GM21529 (cell line): ENCODE measurements around the gene PLCH1.

ENCODE experiments used
- ATAC-seq: cut with Tn5 transposase; IDR thresholded peaks from one replicate; pipeline ENCODE4 v1.9.1; 2021; ENCODE audit not compliant: unreplicated experiment

PLCH1 gene

DNA sequence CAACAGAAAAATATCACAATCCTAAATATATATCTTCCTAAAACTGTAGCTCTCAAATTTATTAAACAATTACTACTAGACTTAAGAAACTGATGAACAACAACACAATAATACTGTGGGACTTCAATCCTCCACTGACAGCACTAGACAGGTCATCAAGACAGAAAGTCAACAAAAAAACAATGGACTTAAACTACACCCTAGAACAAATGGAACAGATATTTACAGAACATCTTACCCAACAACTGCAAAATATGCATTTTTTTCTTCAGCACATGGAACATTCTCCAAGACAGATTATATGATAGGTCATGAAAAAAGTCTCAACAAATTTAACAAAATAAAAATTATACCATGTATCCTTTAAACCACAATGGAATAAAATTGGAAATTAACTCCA, 133.4 kb downstream of the PLCH1 start:
- no peak for ATAC-seq

- ATAC-seq = no peak
These were observed 135.3 kb downstream of the PLCH1 start for GRCh38 chr3:155609586-155609985.

DNA sequence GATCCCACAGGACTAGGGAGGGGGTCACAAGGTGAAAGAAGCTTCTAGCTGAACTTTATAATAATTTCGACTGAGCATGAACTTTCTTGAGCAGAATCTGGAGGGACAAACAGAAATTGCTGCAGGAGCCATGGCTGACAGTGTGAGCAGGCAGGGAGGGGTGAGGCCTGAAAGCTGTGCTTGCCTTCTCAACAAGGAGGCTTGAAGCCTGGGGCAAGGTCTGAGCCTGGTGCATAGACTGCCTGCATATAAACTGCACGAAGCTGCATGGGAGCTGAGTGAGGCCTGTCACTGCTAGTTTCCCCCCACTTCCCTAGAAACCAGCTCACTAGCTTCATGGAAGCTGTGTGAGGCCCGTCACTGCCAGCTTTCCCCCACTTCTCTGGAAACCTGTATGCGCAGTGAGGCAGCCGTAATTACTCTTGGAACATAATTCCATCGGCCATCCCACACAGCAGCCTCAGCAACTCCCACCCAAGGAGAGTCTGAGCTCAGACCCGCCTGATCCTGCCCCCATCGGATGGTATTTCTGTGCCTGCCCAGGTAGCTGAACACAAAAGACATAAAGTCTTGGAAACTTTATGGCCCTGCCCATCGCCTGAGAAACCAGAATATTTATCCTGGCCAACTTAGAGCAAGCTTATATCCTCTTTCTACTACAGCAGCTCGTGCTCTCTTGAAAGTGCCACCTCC, 136.5 kb downstream of the PLCH1 start:
- ATAC-seq = no peak

DNA sequence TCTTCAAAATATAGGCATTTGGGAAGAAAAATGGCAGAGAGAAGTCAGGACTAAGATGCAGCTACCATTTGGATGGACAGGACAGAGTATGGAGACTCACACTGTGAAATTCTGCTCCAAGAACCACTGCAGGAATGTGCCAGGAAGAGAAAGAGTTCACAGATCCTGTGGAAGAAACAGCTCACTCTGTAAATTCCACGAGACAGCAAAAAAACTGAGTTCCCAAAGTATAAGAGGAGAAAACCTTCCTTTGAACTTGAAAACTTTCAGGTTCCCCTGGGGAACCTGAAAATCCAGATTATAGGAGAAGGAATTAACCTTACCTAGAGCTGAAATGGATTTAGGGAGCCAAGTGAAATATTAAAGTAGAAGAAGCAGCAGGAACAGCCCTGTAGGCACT, 137.1 kb downstream of the PLCH1 start:
- no peak for ATAC-seq

- no peak for ATAC-seq
These were observed 139.3 kb downstream of the PLCH1 start for GRCh38 chr3:155605571-155605970.

DNA sequence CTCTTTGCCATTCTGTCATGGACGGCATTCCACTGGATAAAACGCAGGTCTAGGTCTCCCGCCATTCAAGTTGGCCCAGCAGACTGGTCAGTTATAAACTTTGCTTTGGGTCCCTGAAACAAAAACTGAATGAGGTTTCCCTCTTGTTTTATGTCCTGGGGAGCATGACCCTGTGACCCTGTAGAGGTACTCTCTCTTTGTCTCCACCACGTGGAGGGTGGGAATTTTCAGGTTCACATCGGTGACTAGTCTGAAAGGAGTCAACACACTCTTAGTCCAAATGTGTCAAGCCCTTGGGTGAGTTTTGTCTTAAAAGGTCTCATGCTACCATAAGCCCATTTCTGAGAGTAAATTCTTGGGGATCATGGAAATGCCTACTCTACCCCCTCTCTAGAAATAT, 139.9 kb downstream of the PLCH1 start:
- ATAC-seq = no peak

- ATAC-seq = no peak
These were observed 140.7 kb downstream of the PLCH1 start for GRCh38 chr3:155604126-155604525.

DNA sequence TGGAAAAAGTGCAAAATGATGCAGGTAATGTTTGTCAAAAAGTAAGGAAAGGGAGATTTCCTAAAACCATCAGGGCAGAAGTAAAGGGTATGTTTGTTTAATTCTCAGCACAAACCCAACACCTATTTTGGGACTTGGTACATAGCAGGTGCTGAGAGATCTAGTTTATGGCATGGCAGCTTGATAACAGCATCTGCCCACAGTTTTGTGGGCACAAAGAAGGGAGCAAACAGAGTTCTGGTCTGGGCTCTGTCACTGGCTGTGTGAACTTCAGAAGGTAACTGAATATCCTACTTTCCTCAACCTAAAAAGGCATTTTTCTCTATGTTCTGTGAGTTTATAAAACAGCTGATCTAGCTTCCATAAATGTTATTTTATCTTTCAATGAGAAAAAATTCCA, 141.6 kb downstream of the PLCH1 start:
- no peak for ATAC-seq

GRCh38 chr3:155602307-155602706, 142.6 kb downstream of the PLCH1 start:
- no peak for ATAC-seq

DNA sequence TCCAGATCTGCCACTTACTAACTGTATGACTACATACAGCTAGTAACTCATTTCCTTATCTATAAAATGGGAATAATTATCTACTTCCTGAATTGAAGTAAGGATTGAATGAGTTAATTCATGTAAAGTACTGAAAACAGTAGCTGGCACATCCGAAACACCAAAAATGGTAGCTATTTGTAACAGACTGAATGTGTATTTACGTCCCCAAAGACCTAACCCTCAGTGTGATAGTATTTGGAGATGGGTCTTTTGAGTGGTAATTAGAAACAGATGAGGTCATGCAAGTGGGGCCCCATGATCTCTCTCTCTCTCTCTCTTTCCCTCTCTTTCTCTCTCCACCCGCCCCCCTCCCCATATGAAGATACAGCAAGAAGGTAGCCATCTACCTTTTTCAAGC, 146.2 kb downstream of the PLCH1 start:
- ATAC-seq = no peak

DNA sequence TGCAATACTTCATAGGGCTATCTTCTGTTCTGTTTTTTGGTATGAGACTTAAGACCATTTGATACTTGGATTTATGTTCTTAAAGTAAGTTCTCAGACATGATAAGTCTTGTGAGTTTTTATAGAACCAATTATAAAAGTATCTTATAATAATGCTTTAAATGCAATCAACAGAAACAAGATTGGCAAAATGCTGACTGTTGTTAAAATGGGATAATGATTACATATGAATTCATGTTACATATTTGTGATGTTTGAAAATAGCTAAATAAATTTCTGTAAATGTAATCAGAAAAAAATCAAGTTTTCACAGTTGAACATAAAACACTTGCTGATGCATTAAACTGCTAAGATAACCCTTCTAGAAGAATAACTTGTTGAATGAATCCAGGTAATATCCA, 148.3 kb downstream of the PLCH1 start:
- no peak for ATAC-seq

- ATAC-seq = no peak
These were observed 149.5 kb downstream of the PLCH1 start for GRCh38 chr3:155595371-155595770.

GRCh38 chr3:155594526-155595187, 150.2 kb downstream of the PLCH1 start:
- no peak for ATAC-seq

DNA sequence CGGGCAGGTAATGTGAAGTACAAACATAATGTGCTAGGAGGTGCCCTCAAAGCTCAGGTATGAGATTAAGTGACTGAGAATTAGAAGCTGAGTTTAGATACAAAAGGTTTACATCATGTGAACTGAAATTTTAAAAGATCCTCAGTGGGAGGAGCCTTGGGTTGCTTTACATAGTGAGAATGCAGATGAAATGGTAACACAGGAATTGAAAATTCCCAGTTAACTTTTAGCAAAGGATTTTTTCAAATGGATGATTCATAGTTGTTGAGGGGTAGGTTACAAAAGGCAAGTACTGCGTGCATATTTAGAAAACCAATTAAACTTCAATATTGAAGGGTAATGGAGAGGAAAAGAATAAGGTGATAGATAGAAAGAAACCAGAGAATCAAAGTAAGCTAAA, 157.3 kb downstream of the PLCH1 start:
- ATAC-seq = no peak

DNA sequence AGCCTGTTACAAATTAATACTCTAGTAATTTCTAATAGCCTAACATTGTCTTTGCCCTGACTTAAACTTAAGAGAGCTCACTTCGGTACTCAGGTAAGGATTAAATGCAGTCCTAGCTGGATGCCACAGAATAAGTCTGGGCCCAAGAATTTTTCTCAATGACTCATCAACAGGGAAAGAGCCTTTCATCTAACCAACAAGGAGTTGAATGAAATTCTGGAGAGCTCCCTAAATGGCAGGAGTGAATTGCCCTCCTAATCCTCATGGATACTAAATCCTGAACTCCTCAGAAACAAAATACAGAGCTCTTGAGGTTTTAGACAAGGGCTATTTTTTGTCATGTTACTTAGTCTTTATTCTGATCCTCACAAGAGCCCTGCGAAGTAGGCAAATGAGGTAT, 159.5 kb downstream of the PLCH1 start:
- no peak for ATAC-seq

GRCh38 chr3:155581579-155581978, 163.3 kb downstream of the PLCH1 start:
- ATAC-seq = no peak

- no peak for ATAC-seq
These were observed 172.8 kb downstream of the PLCH1 start for GRCh38 chr3:155572085-155572484.

GRCh38 chr3:155568295-155568694, 176.6 kb downstream of the PLCH1 start:
- no peak for ATAC-seq

DNA sequence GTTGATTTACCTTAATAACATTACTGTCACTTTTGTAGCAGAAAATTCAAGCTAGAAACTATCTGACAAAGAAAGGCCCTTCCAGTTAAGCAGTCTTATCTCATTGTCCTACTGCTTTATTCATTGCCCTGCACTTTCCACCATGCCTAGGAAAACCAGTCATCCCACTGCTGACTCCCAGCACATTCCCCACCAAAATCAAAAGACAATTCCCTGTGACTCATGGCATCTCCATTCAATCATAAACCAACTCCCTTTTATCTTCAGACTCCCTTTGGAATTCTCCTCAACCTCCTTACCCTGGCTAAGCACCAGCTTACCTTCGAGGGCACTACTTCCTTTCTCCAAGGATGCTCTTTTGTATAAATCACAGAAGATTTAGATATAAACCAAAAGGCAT, 184.3 kb downstream of the PLCH1 start:
- no peak for ATAC-seq

GRCh38 chr3:155560135-155560534, 184.7 kb downstream of the PLCH1 start:
- no peak for ATAC-seq

DNA sequence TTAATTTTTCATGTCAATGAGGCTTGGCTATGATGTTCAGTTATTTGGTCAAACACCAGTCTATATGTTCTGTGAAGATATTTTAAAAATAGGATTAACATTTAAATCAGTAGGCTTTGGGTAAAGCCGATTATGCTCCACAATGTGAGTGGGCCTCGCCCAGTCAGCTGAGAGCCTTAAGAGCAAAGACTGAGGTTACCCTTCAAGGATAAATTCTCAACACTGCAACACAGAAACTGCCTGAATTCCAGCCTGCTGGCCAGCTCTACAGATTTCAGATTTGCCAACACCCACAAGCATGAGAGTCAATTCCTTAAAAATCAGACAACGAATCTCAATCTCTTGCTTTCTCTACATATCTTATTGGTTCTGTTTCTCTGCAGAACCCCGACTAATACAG, 188.3 kb downstream of the PLCH1 start:
- no peak for ATAC-seq

DNA sequence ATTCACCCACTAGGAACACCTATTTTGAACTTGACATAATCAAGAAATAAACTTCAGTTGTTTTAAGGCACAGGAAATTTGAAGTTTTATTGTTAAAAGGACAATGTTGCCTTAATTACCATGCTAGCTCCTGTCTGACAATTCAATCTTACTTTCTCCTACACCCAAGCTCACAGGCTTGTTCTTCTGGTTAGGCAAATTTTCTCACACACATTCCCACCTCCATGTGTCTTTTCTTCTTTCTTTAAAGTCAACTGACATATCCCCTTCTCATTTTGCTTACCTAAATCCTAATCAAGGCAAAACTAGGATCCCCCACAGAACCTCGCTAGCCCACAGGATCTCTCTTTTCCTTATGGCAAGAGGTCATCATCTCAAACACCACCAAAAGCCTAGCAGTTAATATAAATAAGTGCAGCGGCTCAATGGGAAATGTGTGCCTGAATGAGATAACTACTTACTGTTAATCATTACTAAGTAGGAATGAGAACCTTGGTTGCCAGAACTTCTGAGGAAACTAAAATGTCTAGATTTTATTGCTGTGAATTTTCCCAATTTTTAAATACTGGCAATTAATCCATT, 189.3 kb downstream of the PLCH1 start:
- ATAC-seq = peak; percentile 1
